T1000 (cell line): ENCODE measurements around the gene H2AZ1.

ENCODE experiments used
- DNase-seq: peaks from one replicate; lab custom pipeline; 2025; ENCODE audit warnings: mixed read lengths; lab: John Stamatoyannopoulos, UW

H2AZ1 gene

DNA sequence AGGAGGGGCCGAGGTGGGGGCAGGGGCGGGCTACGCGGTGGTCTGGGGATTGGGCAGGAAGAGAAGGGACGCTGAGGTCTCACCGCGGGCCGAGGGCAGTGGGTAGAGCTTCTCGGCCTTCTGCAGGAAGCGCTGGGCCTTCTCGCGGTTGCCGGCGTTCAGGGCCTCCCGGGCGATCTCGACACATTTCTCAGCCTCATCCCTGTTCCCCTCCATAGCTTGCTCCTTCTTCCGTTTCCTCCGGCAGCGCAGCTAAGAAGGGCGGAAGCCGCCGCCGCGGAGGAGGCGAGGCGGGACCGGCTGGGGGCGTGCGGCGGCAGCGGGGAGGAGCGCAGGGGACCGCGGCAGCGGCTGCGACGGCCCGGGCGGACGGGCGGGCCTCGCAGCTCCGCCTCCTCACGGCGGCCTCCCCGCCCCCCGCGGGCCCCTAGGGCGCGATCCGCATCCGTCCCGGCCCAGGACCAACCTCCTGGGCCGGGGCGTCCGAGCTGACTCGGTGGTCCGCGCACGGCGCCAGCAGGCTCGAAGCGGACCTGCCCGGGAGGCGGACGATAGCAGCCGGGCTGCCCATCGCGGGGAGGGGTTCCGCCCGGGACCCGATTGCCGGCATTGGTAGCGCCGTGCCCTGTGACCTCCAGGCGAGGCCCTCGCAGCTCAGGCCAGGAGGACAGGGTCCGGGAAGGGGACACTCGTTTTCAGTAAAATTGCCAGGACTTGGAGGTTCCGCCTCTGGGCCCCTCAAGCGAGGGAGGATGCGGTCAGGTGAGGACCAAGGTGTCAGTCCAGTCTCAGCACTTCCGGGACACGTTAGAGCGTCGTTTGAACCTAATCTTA is 3.5 kb downstream of the H2AZ1 start, which contains the start of gene DNAJB14:
Gene DNAJB14 (minus strand): TSS at position 263 of the 834 bp plus-strand sequence. CDS start 47 bp downstream, at position 216.
- DNase-seq: peak; percentile 49

DNA sequence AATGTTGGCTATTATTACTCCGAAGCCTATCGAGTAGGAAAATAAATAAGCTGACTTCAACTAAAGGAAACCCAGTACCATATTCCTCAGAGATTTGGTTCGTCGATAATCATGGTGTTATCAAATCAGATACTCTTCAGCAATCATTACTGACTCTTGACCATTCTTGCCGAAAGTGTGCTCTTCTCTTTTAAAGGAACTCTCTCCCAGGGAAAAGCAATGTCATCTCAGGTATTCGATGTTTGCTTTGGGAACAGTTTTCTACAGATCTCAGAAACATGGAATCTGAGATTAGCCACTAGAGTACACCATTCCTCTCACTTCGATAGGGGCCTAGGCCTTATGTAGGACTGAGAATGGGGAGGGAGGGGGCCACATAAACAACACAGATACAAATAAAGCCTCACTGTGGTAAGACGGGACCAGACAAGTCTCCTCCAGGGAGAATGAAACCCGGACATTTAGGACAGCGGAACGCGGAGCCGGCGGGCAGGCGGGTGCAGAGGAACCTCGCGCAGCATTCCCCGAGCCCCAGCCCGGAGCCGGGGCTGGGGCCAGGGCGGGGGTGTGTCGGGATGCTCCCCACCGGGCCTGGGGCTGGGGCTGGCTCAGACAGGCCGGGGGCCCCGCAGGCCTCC is 4.2 kb downstream of the H2AZ1 start:
- DNase-seq: peak; percentile 11

DNA sequence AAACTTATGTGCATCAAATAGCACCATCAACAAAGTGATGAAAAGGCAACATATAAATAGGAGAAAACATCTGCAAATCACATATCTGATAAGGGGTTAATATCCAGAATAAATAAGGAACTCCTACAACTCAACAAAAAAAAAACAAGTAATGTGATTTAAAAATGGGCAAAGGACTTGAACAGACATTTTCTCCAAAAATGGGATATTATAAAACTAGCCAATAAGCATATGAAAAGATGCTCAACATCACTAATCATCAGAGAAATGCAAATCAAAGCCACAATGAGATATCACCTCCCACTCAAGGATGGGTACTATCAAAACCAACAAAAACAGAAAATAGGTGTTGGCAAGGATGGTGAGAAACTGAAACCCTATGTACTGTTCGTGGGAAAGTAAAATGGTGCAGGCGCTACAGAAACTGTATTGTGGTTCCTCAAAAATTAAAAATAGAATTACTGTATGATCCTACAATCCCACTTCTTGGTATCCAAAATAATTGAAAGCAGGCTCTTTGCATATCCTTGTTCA is 6.1 kb downstream of the H2AZ1 start:
- DNase-seq: no peak

DNA sequence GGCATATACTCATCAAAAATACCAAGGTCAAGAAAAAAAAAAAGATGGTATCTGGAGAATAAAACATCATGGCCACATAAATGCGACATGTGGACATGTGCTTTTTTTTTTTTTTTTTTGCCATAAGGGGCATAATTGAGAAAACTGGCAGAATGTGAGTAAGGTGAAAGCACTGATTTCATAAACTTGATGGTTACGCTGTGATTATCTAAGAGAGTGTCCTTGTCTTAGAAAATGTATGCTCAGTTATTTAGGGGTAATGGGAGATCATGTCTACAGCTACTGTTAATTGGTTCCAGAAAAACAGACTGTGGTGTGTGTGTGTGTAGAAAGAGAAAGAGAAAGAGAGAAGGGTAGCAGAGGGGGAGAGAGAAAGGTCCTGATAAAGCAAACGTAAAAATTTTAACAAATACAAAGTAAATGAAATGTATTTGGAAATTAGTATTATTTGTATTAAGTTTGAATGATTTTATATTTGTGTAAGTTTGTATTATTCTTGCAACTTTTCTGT is 11.8 kb downstream of the H2AZ1 start:
- no peak for DNase-seq

DNA sequence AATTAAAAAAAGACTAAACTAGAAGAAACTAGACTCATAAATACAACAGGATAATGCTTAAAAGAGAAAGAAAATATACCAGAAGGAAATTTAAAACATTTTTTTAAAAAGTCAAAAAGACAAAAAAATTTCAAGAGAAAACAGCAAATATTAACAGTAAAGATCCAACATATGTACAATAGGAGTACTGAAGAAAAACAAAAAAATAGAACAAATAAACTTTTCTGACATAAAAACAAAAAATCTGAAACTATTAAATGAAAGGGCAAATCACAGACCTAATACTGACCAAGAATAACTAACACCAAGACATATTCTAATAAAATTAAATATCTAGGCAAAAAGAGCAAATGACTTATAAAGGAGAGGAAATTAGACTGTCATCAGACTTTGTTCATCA is 15.2 kb downstream of the H2AZ1 start:
- DNase-seq: no peak

DNA sequence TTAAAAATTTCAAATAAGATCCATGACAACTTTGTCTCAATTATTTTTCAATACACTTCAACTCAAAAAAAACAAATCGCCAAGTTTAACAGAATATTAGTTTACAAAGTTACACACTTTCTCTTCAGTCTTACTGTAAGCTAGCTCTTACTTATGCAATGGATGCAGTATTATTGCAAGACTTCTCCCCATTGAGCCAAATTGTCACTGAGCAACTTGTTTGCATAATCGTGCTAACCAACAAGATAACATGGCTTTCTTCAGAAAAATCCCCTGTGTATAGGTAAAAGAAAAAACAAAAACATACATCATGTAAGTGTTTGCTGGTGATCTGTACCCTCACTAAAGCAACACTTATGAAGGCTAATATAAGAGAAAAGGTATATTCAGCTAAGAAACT is 22.5 kb downstream of the H2AZ1 start:
- DNase-seq: no peak

DNA sequence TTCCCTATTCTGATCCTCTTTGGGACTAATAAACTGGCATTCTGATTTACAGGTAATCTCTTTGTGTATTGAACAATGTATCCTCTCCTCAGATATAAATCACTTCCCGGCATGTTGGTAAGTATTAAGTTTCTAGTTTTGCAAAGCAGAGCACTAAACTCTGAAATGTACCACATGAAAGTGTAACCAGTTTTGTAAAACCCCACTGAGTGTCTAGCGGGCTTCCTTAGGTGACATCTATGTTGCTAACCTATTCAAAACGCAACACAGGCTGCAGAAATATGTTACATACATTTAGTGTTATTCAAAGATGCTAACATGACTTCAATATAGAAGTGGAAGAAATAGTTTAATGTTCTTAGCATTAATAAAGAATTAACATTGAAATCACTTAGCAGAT is 28.9 kb downstream of the H2AZ1 start:
- DNase-seq: no peak

DNA sequence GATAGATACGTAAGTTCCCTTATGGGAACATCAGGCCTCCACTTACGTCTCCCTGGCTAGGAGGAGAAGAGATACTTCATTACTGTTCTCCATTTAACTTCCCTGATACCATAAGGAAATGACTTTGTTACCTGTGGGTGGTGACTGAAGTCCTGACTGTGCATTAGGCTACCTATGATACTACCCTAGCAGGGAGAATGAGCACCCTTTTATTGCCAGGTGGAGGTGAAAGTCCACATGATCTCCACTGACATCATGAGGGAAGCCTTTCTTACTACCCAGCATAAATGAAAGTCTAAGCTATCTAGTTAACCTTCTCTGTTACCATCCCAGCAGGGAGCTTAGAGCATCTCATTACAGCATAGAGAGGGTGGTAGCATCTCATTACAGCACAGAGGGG is 31.4 kb downstream of the H2AZ1 start:
- DNase-seq: no peak

DNA sequence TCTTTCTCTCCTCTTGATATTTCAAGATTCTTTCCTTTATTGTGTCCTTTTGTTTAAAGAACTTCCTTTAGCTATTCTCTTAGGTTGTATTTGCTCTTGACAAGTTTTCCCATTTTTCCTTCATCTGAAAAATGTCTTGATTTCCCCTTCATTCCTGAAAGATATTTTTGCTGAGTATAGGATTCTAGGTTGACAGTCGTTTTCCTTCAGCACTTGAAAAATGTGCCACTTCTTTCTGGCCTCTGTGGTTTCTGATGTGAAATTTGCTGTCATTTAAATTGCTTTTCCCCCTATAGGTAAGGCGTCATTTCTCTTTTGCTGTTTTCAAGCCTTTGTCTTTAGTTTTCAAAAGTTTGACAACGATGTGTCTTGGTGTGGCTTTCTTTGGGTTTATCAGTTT is 32.5 kb downstream of the H2AZ1 start:
- DNase-seq: no peak

DNA sequence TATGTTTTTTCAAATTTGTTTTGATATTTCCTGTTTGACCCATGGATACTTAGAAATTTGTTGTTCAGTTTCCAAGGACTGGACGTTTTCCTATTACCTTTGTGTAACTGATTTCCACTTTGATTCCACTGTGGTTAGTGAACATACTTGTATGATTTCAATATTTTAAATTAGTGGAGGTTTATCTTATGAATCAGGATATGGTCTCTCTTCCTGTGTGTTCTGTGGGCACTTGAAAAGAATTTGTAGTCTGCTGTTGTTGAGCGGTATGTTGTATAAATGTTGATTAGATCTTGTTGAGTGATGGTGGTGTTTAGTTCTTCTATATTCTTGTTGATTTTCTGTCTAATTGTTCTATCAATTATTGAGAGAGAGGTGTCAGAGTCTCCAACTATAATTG is 34.6 kb downstream of the H2AZ1 start:
- no peak for DNase-seq
